SK-N-SH treated with all-trans-retinoic acid at 6 μM for 48 hours (cell line): Measurements from ENCODE around the gene CMIP.

Source experiments
- ATAC-seq: fragments of 200-7000 bp; cut with Tn5 transposase; 3 replicates; pipeline ENCODE4 v1.9.1; 2020; ENCODE audit warnings: mild to moderate bottlenecking, moderate library complexity
- ARNTL ChIP-seq: fragments of 450-650 bp; formaldehyde crosslinking; IDR thresholded peaks from 2 replicates; pipeline ENCODE4 v1.5.0; 2020; ENCODE audit warnings: low read depth, mild to moderate bottlenecking, moderate library complexity, borderline replicate concordance
- BACH2 ChIP-seq: fragments of 250-450 bp; sonication (Bioruptor Pico); IDR thresholded peaks from 2 replicates; pipeline ENCODE4 v1.9.0; 2021; ENCODE audit warnings: mild to moderate bottlenecking, borderline replicate concordance
- CREB5 ChIP-seq: fragments of 250-450 bp; sonication (Bioruptor Pico); IDR thresholded peaks from 2 replicates; pipeline ENCODE4 v1.5.1; 2020; ENCODE audit warnings: low read depth, mild to moderate bottlenecking, moderate library complexity
- CSDC2 ChIP-seq: fragments of 250-450 bp; sonication (Bioruptor Pico); IDR thresholded peaks from 2 replicates; pipeline ENCODE4 v1.5.0; 2020; ENCODE audit warnings: mild to moderate bottlenecking, moderate library complexity
- CSRNP3 ChIP-seq: fragments of 250-450 bp; sonication (Bioruptor Pico); IDR thresholded peaks from 2 replicates; pipeline ENCODE4 v1.5.1; 2021; ENCODE audit warnings: mild to moderate bottlenecking, moderate library complexity
- ESRRG ChIP-seq: fragments of 250-450 bp; sonication (Bioruptor Pico); IDR thresholded peaks from 2 replicates; pipeline ENCODE4 v1.6.1; 2021; ENCODE audit warnings: mild to moderate bottlenecking
- GLIS3 ChIP-seq: fragments of 250-450 bp; sonication (Bioruptor Pico); IDR thresholded peaks from 2 replicates; pipeline ENCODE4 v1.5.0; 2020; ENCODE audit warnings: mild to moderate bottlenecking, moderate library complexity
- ISL1 ChIP-seq: fragments of 250-450 bp; sonication (Bioruptor Pico); IDR thresholded peaks from 2 replicates; pipeline ENCODE4 v2.1.2; 2022; ENCODE audit warnings: mild to moderate bottlenecking, moderate library complexity
- OSR1 ChIP-seq: fragments of 250-450 bp; sonication (Bioruptor Pico); IDR thresholded peaks from 2 replicates; pipeline ENCODE4 v1.8.0; 2022; ENCODE audit warnings: moderate library complexity, mild to moderate bottlenecking, inconsistent platforms
- PATZ1 ChIP-seq: fragments of 250-450 bp; sonication (Bioruptor Pico); IDR thresholded peaks from 2 replicates; pipeline ENCODE4 v1.8.0; 2020; ENCODE audit warnings: mild to moderate bottlenecking, moderate library complexity, borderline replicate concordance
- PPARA ChIP-seq: fragments of 250-450 bp; sonication (Bioruptor Pico); IDR thresholded peaks from 2 replicates; pipeline ENCODE4 v1.5.0; 2020; ENCODE audit warnings: mild to moderate bottlenecking, borderline replicate concordance
- RARB ChIP-seq: fragments of 250-450 bp; sonication (Bioruptor Pico); IDR thresholded peaks from 2 replicates; pipeline ENCODE4 v1.8.0; 2021; ENCODE audit warnings: mild to moderate bottlenecking, moderate library complexity
- SNAI2 ChIP-seq: fragments of 250-450 bp; sonication (Bioruptor Pico); IDR thresholded peaks from 2 replicates; pipeline ENCODE4 v1.5.0; 2020; ENCODE audit warnings: mild to moderate bottlenecking, moderate library complexity
- TCF4 ChIP-seq: fragments of 250-450 bp; sonication (Bioruptor Pico); IDR thresholded peaks from 2 replicates; pipeline ENCODE4 v1.8.0; 2021; ENCODE audit warnings: mild to moderate bottlenecking, moderate library complexity, borderline replicate concordance
- TOX ChIP-seq: fragments of 250-450 bp; sonication (Bioruptor Pico); IDR thresholded peaks from 2 replicates; pipeline ENCODE4 v1.8.0; 2021; ENCODE audit warnings: mild to moderate bottlenecking, moderate library complexity, borderline replicate concordance
- TSHZ2 ChIP-seq: fragments of 250-450 bp; sonication (Bioruptor Pico); IDR thresholded peaks from 2 replicates; pipeline ENCODE4 v1.5.0; 2020; ENCODE audit warnings: mild to moderate bottlenecking, moderate library complexity
- ZC3H10 ChIP-seq: fragments of 250-450 bp; sonication (Bioruptor Pico); IDR thresholded peaks from 2 replicates; pipeline ENCODE4 v1.5.1; 2021; ENCODE audit warnings: mild to moderate bottlenecking, moderate library complexity
- ZFP3 ChIP-seq: fragments of 250-450 bp; sonication (Bioruptor Pico); IDR thresholded peaks from 2 replicates; pipeline ENCODE4 v1.5.0; 2020; ENCODE audit warnings: mild to moderate bottlenecking, moderate library complexity
- ZFP30 ChIP-seq: fragments of 450-650 bp; formaldehyde crosslinking; IDR thresholded peaks from 2 replicates; pipeline ENCODE4 v1.5.0; 2022; ENCODE audit warnings: mild to moderate bottlenecking, moderate library complexity
- ZNF565 ChIP-seq: fragments of 450-650 bp; formaldehyde crosslinking; conservative IDR thresholded peaks from 2 replicates; pipeline ENCODE4 v1.5.0; 2020; ENCODE audit warnings: low read depth, mild to moderate bottlenecking, moderate library complexity
- ZNF70 ChIP-seq: fragments of 450-650 bp; formaldehyde crosslinking; IDR thresholded peaks from 2 replicates; pipeline ENCODE4 v1.5.0; 2020; ENCODE audit warnings: mild to moderate bottlenecking, moderate library complexity
- ZNF8 ChIP-seq: fragments of 450-650 bp; formaldehyde crosslinking; IDR thresholded peaks from 2 replicates; pipeline ENCODE4 v1.5.0; 2020; ENCODE audit warnings: mild to moderate bottlenecking, moderate library complexity

CMIP gene

DNA sequence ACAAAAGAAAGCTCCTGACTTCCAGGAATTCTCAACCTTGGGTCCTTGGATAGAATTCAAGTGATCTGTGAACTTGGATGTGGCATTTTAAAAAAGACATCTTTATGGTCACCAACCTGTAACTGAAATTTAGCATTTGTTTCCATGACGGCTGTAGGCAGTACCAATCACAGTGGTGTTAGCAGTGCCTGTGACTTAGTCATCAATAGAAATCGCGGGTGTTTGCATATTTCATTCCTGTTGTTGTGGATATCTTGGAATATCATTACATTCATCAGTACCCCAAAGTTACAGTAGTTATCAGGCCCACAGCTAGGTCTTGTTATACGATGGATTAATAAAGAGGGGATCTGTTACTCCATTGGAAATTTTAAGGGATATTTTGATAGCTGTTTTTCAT lies 81.6 kb downstream of the CMIP start:
- TF ChIP-seq ISL1 (CRISPR knock-in tag) (no peak), TOX (CRISPR knock-in tag) (no peak), ARNTL (CRISPR knock-in tag) (no peak), OSR1 (no peak), PATZ1 (no peak), ZNF565 (CRISPR knock-in tag) (no peak), ZNF70 (no peak), ESRRG (CRISPR knock-in tag) (no peak)
- TF ChIP-seq, all 23 proteins: peak for 0
- no peak; the same call in 2 of the 3 replicates for ATAC-seq

GRCh38 chr16:81526935-81527334 lies 82.3 kb downstream of the CMIP start:
- no peak for TF ChIP-seq TSHZ2 (CRISPR knock-in tag)
- no peak for TF ChIP-seq TOX (CRISPR knock-in tag)
- no peak for TF ChIP-seq GLIS3 (CRISPR knock-in tag)
- TF ChIP-seq ZNF70, result no peak
- no peak for TF ChIP-seq ZFP30
- TF ChIP-seq TCF4, result no peak
- TF ChIP-seq ZFP3 (CRISPR knock-in tag), result no peak
- no peak for TF ChIP-seq CSRNP3 (CRISPR knock-in tag)
- no peak for TF ChIP-seq ZNF8 (CRISPR knock-in tag)
- no peak for TF ChIP-seq BACH2 (CRISPR knock-in tag)
- no peak for TF ChIP-seq PATZ1
- no peak for TF ChIP-seq SNAI2 (CRISPR knock-in tag)
- no peak for TF ChIP-seq RARB (CRISPR knock-in tag)
- no peak for TF ChIP-seq CSDC2
- TF ChIP-seq ISL1 (CRISPR knock-in tag), result no peak
- no peak for TF ChIP-seq ZC3H10 (CRISPR knock-in tag)
- TF ChIP-seq CREB5 (CRISPR knock-in tag), result no peak
- no peak for TF ChIP-seq PPARA (CRISPR knock-in tag)
- TF ChIP-seq ZNF565 (CRISPR knock-in tag), result no peak
- TF ChIP-seq ARNTL (CRISPR knock-in tag), result no peak
- TF ChIP-seq, all 23 proteins: peak for 0
- no peak for ATAC-seq

DNA sequence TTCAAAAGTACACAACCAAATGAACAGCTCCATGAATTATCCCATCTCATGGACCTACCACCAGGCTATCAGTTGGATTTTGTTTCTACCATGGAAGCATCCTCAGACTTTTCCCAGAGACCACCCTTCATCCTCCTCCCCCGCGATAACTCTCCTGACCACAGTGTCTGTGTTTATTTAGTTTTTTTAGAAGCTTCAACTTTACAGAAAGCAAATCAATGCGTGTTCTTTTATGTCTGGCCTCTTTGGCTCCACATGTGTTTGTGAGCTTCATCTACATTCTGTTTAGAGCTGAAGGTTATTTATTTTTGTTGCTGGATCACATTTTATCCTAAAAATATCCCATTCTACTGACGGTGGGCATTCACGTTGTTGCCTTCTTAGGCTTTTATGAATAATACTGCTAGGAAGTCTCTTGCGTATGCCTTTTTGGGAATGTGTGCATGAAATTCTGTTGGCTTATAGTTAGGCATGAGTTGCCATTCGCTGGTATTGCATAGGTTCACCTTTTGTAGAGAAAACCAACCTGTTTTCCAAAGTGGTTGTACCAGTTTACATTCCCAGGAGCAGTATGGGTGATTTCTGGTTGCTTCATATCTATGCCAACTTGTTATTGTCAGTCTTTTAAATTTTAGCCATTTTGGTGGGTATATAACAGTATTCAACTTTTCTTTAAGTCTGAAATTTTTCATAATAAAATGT lies 83.0 kb downstream of the CMIP start:
- no peak for ATAC-seq
- no peak for TF ChIP-seq ZNF8 (CRISPR knock-in tag)
- TF ChIP-seq OSR1, result no peak
- TF ChIP-seq TCF4, result no peak
- TF ChIP-seq ZFP3 (CRISPR knock-in tag), result no peak
- no peak for TF ChIP-seq TSHZ2 (CRISPR knock-in tag)
- no peak for TF ChIP-seq ESRRG (CRISPR knock-in tag)
- TF ChIP-seq TOX (CRISPR knock-in tag), result no peak
- TF ChIP-seq ZC3H10 (CRISPR knock-in tag), result no peak
- no peak for TF ChIP-seq PPARA (CRISPR knock-in tag)
- TF ChIP-seq, all 23 proteins: peak for 0
